ENCODE data around the gene PTPRN.
A peak's percentile ranks its signal among the peaks of the same experiment; 100 is the strongest.
"Not testable (repeated sequence)": the region's sequence is repeated elsewhere in the genome, so short reads cannot be mapped to it uniquely, and the experiment has no call there.

PTPRN gene

GRCh38 chr2:219258942-219259341 is 50.3 kb downstream of the PTPRN start:
- H3K27ac ChIP-seq (ENCODE audit: low read length); H3K36me3 ChIP-seq (ENCODE audit: control insufficient read depth in 1 of 2, insufficient read depth in 2 of 2, low read length in 2 of 2); H3K9me3 ChIP-seq (ENCODE audit: control insufficient read depth in 1 of 2, low read length in 2 of 2); H3K27me3 ChIP-seq (ENCODE audit: low read depth, low read length); H3K4me1 ChIP-seq (ENCODE audit: control insufficient read depth in 1 of 2, insufficient read depth in 2 of 2, low read length in 2 of 2); H3K4me3 ChIP-seq (ENCODE audit: low read depth in 1 of 2, low read length in 2 of 2): not testable (repeated sequence)

- Histone ChIP-seq H3K27me3 (ENCODE audit: low read depth, low read length) (no peaks in the 10 kb centered on the region), H3K27ac (ENCODE audit: low read length) (peak overlapping the region; percentile 33), H3K4me3 (ENCODE audit: low read depth in 1 of 2, low read length in 2 of 2) (peak overlapping the region; percentile 75 to 84), H3K4me1 (ENCODE audit: control insufficient read depth in 1 of 2, insufficient read depth in 2 of 2, low read length in 2 of 2) (peaks cover 8 to 15% of the 10 kb centered on the region in 2 donors), H3K9me3 (ENCODE audit: control insufficient read depth in 1 of 2, low read length in 2 of 2) (no peaks in the 10 kb centered on the region), H3K36me3 (ENCODE audit: control insufficient read depth in 1 of 2, insufficient read depth in 2 of 2, low read length in 2 of 2) (peaks cover 0 to 11% of the 10 kb centered on the region in 2 donors)
Observed at GRCh38 chr2:219254590-219255201, 54.5 kb downstream of the PTPRN start.

GRCh38 chr2:219253753-219254589 is 55.2 kb downstream of the PTPRN start, which contains the start of gene TUBA4A:
TUBA4A (minus strand) TSS chr2:219253918; CDS start chr2:219253858, 60 bp downstream.
- no peaks in the 10 kb centered on the region for H3K9me3 ChIP-seq (ENCODE audit: control insufficient read depth in 1 of 2, low read length in 2 of 2)
- H3K27ac ChIP-seq (ENCODE audit: low read length): peak within 1 kb of the TSS; percentile 72
- peak within 1 kb of the TSS; percentile 75 to 84 for H3K4me3 ChIP-seq (ENCODE audit: low read depth in 1 of 2, low read length in 2 of 2)
- no peaks in the 10 kb centered on the region for H3K27me3 ChIP-seq (ENCODE audit: low read depth, low read length)
- peaks cover 15 to 22% of the 10 kb centered on the region in 2 donors for H3K4me1 ChIP-seq (ENCODE audit: control insufficient read depth in 1 of 2, insufficient read depth in 2 of 2, low read length in 2 of 2)
- peaks cover 0 to 14% of the 10 kb centered on the region in 2 donors for H3K36me3 ChIP-seq (ENCODE audit: control insufficient read depth in 1 of 2, insufficient read depth in 2 of 2, low read length in 2 of 2)

GRCh38 chr2:219252900-219253752 is 56.1 kb downstream of the PTPRN start, which contains the start of gene TUBA4B:
TUBA4B (plus strand) TSS chr2:219253243; CDS start chr2:219253408, 165 bp downstream.
- Histone ChIP-seq H3K27me3 (ENCODE audit: low read depth, low read length) (no peaks in the 10 kb centered on the region), H3K9me3 (ENCODE audit: control insufficient read depth in 1 of 2, low read length in 2 of 2) (no peaks in the 10 kb centered on the region), H3K27ac (ENCODE audit: low read length) (peak within 1 kb of the TSS; percentile 72), H3K4me1 (ENCODE audit: control insufficient read depth in 1 of 2, insufficient read depth in 2 of 2, low read length in 2 of 2) (peaks cover 18 to 26% of the 10 kb centered on the region in 2 donors), H3K4me3 (ENCODE audit: low read depth in 1 of 2, low read length in 2 of 2) (peak within 1 kb of the TSS; percentile 75 to 84), H3K36me3 (ENCODE audit: control insufficient read depth in 1 of 2, insufficient read depth in 2 of 2, low read length in 2 of 2) (peaks cover 3 to 21% of the 10 kb centered on the region in 2 donors)

GRCh38 chr2:219252570-219252899 is 56.7 kb downstream of the PTPRN start:
- H3K4me3 ChIP-seq (ENCODE audit: low read depth in 1 of 2, low read length in 2 of 2): peak overlapping the region; percentile 75 to 84
- H3K4me1 ChIP-seq (ENCODE audit: control insufficient read depth in 1 of 2, insufficient read depth in 2 of 2, low read length in 2 of 2): peaks cover 18 to 26% of the 10 kb centered on the region in 2 donors
- H3K27ac ChIP-seq (ENCODE audit: low read length): peak overlapping the region; percentile 72
- no peaks in the 10 kb centered on the region for H3K27me3 ChIP-seq (ENCODE audit: low read depth, low read length)
- H3K9me3 ChIP-seq (ENCODE audit: control insufficient read depth in 1 of 2, low read length in 2 of 2): no peaks in the 10 kb centered on the region
- peaks cover 8 to 25% of the 10 kb centered on the region in 2 donors for H3K36me3 ChIP-seq (ENCODE audit: control insufficient read depth in 1 of 2, insufficient read depth in 2 of 2, low read length in 2 of 2)

GRCh38 chr2:219252084-219252483 is 57.1 kb downstream of the PTPRN start:
- Histone ChIP-seq H3K9me3 (ENCODE audit: control insufficient read depth in 1 of 2, low read length in 2 of 2) (no peaks in the 10 kb centered on the region), H3K4me1 (ENCODE audit: control insufficient read depth in 1 of 2, insufficient read depth in 2 of 2, low read length in 2 of 2) (peaks cover 18 to 31% of the 10 kb centered on the region in 2 donors), H3K36me3 (ENCODE audit: control insufficient read depth in 1 of 2, insufficient read depth in 2 of 2, low read length in 2 of 2) (peaks cover 9 to 30% of the 10 kb centered on the region in 2 donors), H3K27me3 (ENCODE audit: low read depth, low read length) (no peaks in the 10 kb centered on the region), H3K4me3 (ENCODE audit: low read depth in 1 of 2, low read length in 2 of 2) (peak overlapping the region in 1 of 2 donors; percentile 84), H3K27ac (ENCODE audit: low read length) (peak overlapping the region; percentile 72)

- Histone ChIP-seq H3K4me3 (ENCODE audit: low read depth in 1 of 2, low read length in 2 of 2) (peak overlapping the region in 1 of 2 donors; percentile 84), H3K27ac (ENCODE audit: low read length) (no peak overlapping the region)
Observed at GRCh38 chr2:219251656-219252055, 57.5 kb downstream of the PTPRN start.

GRCh38 chr2:219250049-219250781 is 59.0 kb downstream of the PTPRN start:
- Histone ChIP-seq H3K4me1 (ENCODE audit: control insufficient read depth in 1 of 2, insufficient read depth in 2 of 2, low read length in 2 of 2) (peaks cover 30 to 45% of the 10 kb centered on the region in 2 donors), H3K9me3 (ENCODE audit: control insufficient read depth in 1 of 2, low read length in 2 of 2) (no peaks in the 10 kb centered on the region), H3K27me3 (ENCODE audit: low read depth, low read length) (no peaks in the 10 kb centered on the region), H3K27ac (ENCODE audit: low read length) (peak overlapping the region; percentile 90), H3K36me3 (ENCODE audit: control insufficient read depth in 1 of 2, insufficient read depth in 2 of 2, low read length in 2 of 2) (peaks cover 14 to 34% of the 10 kb centered on the region in 2 donors), H3K4me3 (ENCODE audit: low read depth in 1 of 2, low read length in 2 of 2) (peak overlapping the region in 1 of 2 donors; percentile 2)

More at GRCh38 chr2:219251656-219252055, 57.5 kb downstream of the PTPRN start:
- H3K4me1 ChIP-seq (ENCODE audit: control insufficient read depth in 1 of 2, insufficient read depth in 2 of 2, low read length in 2 of 2): peaks cover 22 to 33% of the 10 kb centered on the region in 2 donors
- no peaks in the 10 kb centered on the region for H3K27me3 ChIP-seq (ENCODE audit: low read depth, low read length)
- peaks cover 13 to 34% of the 10 kb centered on the region in 2 donors for H3K36me3 ChIP-seq (ENCODE audit: control insufficient read depth in 1 of 2, insufficient read depth in 2 of 2, low read length in 2 of 2)
- H3K9me3 ChIP-seq (ENCODE audit: control insufficient read depth in 1 of 2, low read length in 2 of 2): no peaks in the 10 kb centered on the region

GRCh38 chr2:219249203-219249980 is 59.8 kb downstream of the PTPRN start:
- Histone ChIP-seq H3K4me1 (ENCODE audit: control insufficient read depth in 1 of 2, insufficient read depth in 2 of 2, low read length in 2 of 2) (peaks cover 30 to 52% of the 10 kb centered on the region in 2 donors), H3K27me3 (ENCODE audit: low read depth, low read length) (no peaks in the 10 kb centered on the region), H3K27ac (ENCODE audit: low read length) (peak overlapping the region; percentile 90), H3K4me3 (ENCODE audit: low read depth in 1 of 2, low read length in 2 of 2) (peak overlapping the region in 1 of 2 donors; percentile 2), H3K9me3 (ENCODE audit: control insufficient read depth in 1 of 2, low read length in 2 of 2) (no peaks in the 10 kb centered on the region), H3K36me3 (ENCODE audit: control insufficient read depth in 1 of 2, insufficient read depth in 2 of 2, low read length in 2 of 2) (peaks cover 14 to 34% of the 10 kb centered on the region in 2 donors)

GRCh38 chr2:219248845-219249202 is 60.4 kb downstream of the PTPRN start:
- Histone ChIP-seq H3K4me1 (ENCODE audit: control insufficient read depth in 1 of 2, insufficient read depth in 2 of 2, low read length in 2 of 2) (peaks cover 30 to 56% of the 10 kb centered on the region in 2 donors), H3K27me3 (ENCODE audit: low read depth, low read length) (no peaks in the 10 kb centered on the region), H3K27ac (ENCODE audit: low read length) (peak overlapping the region; percentile 90), H3K9me3 (ENCODE audit: control insufficient read depth in 1 of 2, low read length in 2 of 2) (no peaks in the 10 kb centered on the region), H3K4me3 (ENCODE audit: low read depth in 1 of 2, low read length in 2 of 2) (peak overlapping the region in 1 of 2 donors; percentile 2), H3K36me3 (ENCODE audit: control insufficient read depth in 1 of 2, insufficient read depth in 2 of 2, low read length in 2 of 2) (peaks cover 14 to 34% of the 10 kb centered on the region in 2 donors)

All from muscle layer of duodenum (tissue), 2 donors.